SK-N-SH (cell line): ENCODE data around the gene GIMAP2. TPM values are rescaled to one million over a fixed set of nuclear protein-coding genes. Genes with fewer than 3 reads are reported as not detected.

Experiments used
- CTCF ChIA-PET: fragments of 300-600, 350-600 bp; formaldehyde crosslinking; extraction: SDS; loops from one replicate; lab custom pipeline; 2021; lab: Yijun Ruan, JAX
- POLR2A ChIA-PET: fragments of 350-600 bp; sonication (Branson Sonifier 250); formaldehyde crosslinking; extraction: SDS; loops from one replicate; lab custom pipeline; 2020; ENCODE audit warnings: antibody characterized with exemption, inconsistent platforms; lab: Yijun Ruan, JAX
- DNase-seq: peaks from one replicate; pipeline ENCODE4 v3.0.0; 2012
- H2AFZ ChIP-seq: fragments of 200-600 bp; sonication (generic); 2 replicates; pipeline ENCODE4 v1.8.1; 2016; ENCODE audit warnings: antibody characterized with exemption, mild to moderate bottlenecking, low read depth
- H3F3A ChIP-seq: fragments of 200-600 bp; sonication (generic); replicated peaks from 2 replicates; pipeline ENCODE3; 2016; ENCODE audit warnings: antibody characterized with exemption, mild to moderate bottlenecking; ENCODE audit not compliant: insufficient read depth
- H3K27ac ChIP-seq, 2 experiments: fragments of 200-500 bp in 1 of 2; fragments of 200-600 bp in 1 of 2; sonication (Bioruptor generic) in 1 of 2; sonication (generic), shearing (Covaris generic) in 1 of 2; 2 replicates each; pipeline versions ENCODE4 v1.5.1 to v1.6.1; 2014 to 2016; ENCODE audit warnings: low read depth in 2 of 2, inconsistent platforms in 1 of 2, low read length in 1 of 2, mild to moderate bottlenecking in 1 of 2, mixed read lengths in 1 of 2
- H3K27me3 ChIP-seq: fragments of 200-600 bp; sonication (generic), shearing (Covaris generic); 2 replicates; pipeline ENCODE4 v1.6.1; 2016; ENCODE audit warnings: mixed run types; ENCODE audit not compliant: insufficient read depth
- H3K36me3 ChIP-seq, 2 experiments: fragments of 200-500 bp in 1 of 2; fragments of 200-600 bp in 1 of 2; sonication (Bioruptor generic) in 1 of 2; sonication (generic) in 1 of 2; replicated peaks in 1 of 2; 2 replicates each; pipeline versions ENCODE3 to v1.5.1; 2014 to 2016; ENCODE audit warnings: low read length in 1 of 2, mild to moderate bottlenecking in 1 of 2; ENCODE audit not compliant: insufficient read depth in 2 of 2, control insufficient read depth in 1 of 2
- H3K4me1 ChIP-seq, 2 experiments: fragments of 200-500 bp in 1 of 2; fragments of 200-600 bp in 1 of 2; sonication (Bioruptor generic) in 1 of 2; sonication (generic), shearing (Covaris generic) in 1 of 2; 2 replicates each; pipeline versions ENCODE4 v1.5.1 to v1.6.1; 2014 to 2016; ENCODE audit warnings: low read depth in 1 of 2, low read length in 1 of 2, mixed run types in 1 of 2; ENCODE audit not compliant: insufficient read depth in 2 of 2, control insufficient read depth in 1 of 2
- H3K4me2 ChIP-seq: fragments of 200-600 bp; sonication (generic), shearing (Covaris generic); 2 replicates; pipeline ENCODE4 v1.6.1; 2017; ENCODE audit warnings: mixed run types
- H3K4me3 ChIP-seq, 2 experiments: fragments of 200-500 bp in 1 of 2; fragments of 200-600 bp in 1 of 2; sonication (Bioruptor generic) in 1 of 2; sonication (generic), shearing (Covaris generic) in 1 of 2; 2 replicates each; pipeline versions ENCODE4 v1.5.1 to v1.8.1; 2014 to 2016; ENCODE audit warnings: low read depth in 2 of 2, inconsistent platforms in 1 of 2, low read length in 1 of 2, mild to moderate bottlenecking in 1 of 2, mixed read lengths in 1 of 2, moderate library complexity in 1 of 2
- H3K79me2 ChIP-seq: fragments of 200-600 bp; sonication (generic); 2 replicates; pipeline ENCODE4 v1.8.1; 2017; ENCODE audit warnings: mild to moderate bottlenecking; ENCODE audit not compliant: insufficient read depth
- H3K9ac ChIP-seq: fragments of 200-600 bp; sonication (generic); 2 replicates; pipeline ENCODE4 v1.6.1; 2017; ENCODE audit warnings: mixed run types
- H3K9me2 ChIP-seq: fragments of 200-600 bp; sonication (generic); 2 replicates; pipeline ENCODE4 v1.6.1; 2017; ENCODE audit warnings: mixed run types
- H3K9me3 ChIP-seq: fragments of 200-600 bp; sonication (generic); 2 replicates; pipeline ENCODE4 v1.6.1; 2017; ENCODE audit warnings: mixed run types, mild to moderate bottlenecking, moderate library complexity
- H4K20me1 ChIP-seq: fragments of 200-600 bp; sonication (generic); 2 replicates; pipeline ENCODE4 v1.6.1; 2017; ENCODE audit warnings: mild to moderate bottlenecking, mixed run types; ENCODE audit not compliant: insufficient read depth
- EP300 ChIP-seq, 2 experiments: IDR thresholded peaks; 2 replicates each; pipeline versions ENCODE4 v1.4.0 to v1.6.1; 2012; ENCODE audit warnings: borderline replicate concordance in 1 of 2, low read depth in 1 of 2, low read length in 1 of 2
- EZH2phosphoT487 ChIP-seq: fragments of 200-600 bp; sonication (generic); IDR thresholded peaks from 2 replicates; pipeline ENCODE4 v1.6.1; 2017; ENCODE audit warnings: low read depth, mixed run types, mild to moderate bottlenecking, antibody characterized with exemption, moderate library complexity, borderline replicate concordance
- FOXJ3 ChIP-seq: sonication (generic); formaldehyde crosslinking; IDR thresholded peaks from 2 replicates; pipeline ENCODE4 v1.5.1; 2020; ENCODE audit warnings: mild to moderate bottlenecking, missing genetic modification reagents
- FOXM1 ChIP-seq: IDR thresholded peaks from 2 replicates; pipeline ENCODE4 v1.4.0; 2012; ENCODE audit warnings: low read depth, mild to moderate bottlenecking
- GABPA ChIP-seq: IDR thresholded peaks from 2 replicates; pipeline ENCODE4 v1.4.0; 2012; ENCODE audit warnings: low read depth, mild to moderate bottlenecking
- MEF2A ChIP-seq: IDR thresholded peaks from 2 replicates; pipeline ENCODE4 v1.4.0; 2012; ENCODE audit warnings: low read depth, borderline replicate concordance
- NRF1 ChIP-seq: IDR thresholded peaks from 2 replicates; pipeline ENCODE4 v1.6.1; 2012; ENCODE audit warnings: low read depth, mild to moderate bottlenecking, low read length
- POLR2AphosphoS5 ChIP-seq: IDR thresholded peaks from 2 replicates; pipeline ENCODE4 v1.6.1; 2012; ENCODE audit warnings: low read depth, low read length
- RCOR1 ChIP-seq: fragments of 150-350 bp; IDR thresholded peaks from 2 replicates; pipeline ENCODE4 v1.6.1; 2017; ENCODE audit warnings: antibody characterized with exemption, low read length
- SMC3 ChIP-seq: IDR thresholded peaks from 2 replicates; pipeline ENCODE4 v1.6.1; 2012; ENCODE audit warnings: low read depth, low read length, improper control_type of control experiment
- TAF1 ChIP-seq: IDR thresholded peaks from 2 replicates; pipeline ENCODE4 v1.6.1; 2012; ENCODE audit warnings: low read depth, mild to moderate bottlenecking, low read length, moderate library complexity, borderline replicate concordance
- TEAD4 ChIP-seq: IDR thresholded peaks from 2 replicates; pipeline ENCODE4 v1.4.0; 2012; ENCODE audit warnings: mild to moderate bottlenecking, borderline replicate concordance; ENCODE audit not compliant: insufficient read depth
- YY1 ChIP-seq: IDR thresholded peaks from 2 replicates; pipeline ENCODE4 v1.4.0; 2012; ENCODE audit warnings: low read depth, mild to moderate bottlenecking
- WGBS: methylation state at CpG from one replicate; pipeline ENCODE4 v1.1.6; 2017; ENCODE audit warnings: low lambda C conversion rate; 5-methylcytosine and 5-hydroxymethylcytosine counted together
- polyA plus RNA-seq, 3 experiments: library from polyadenylated mRNA; depleted of rRNA; stranded (reverse); fragments of >200 nt; gene quantifications; 2 replicates each; pipeline ENCODE4 v1.2.3, GENCODE V29; 2012
- TF ChIP-seq, protein P1 (sequence below): IDR thresholded peaks from 2 replicates; pipeline ENCODE4; 2012
- TF ChIP-seq, protein P2 (sequence below): IDR thresholded peaks from 2 replicates; pipeline ENCODE4 v1.4.0; 2012; ENCODE audit warnings: low read depth, borderline replicate concordance
- TF ChIP-seq, protein P3 (sequence below): IDR thresholded peaks from 2 replicates; pipeline ENCODE4 v1.4.0; 2012; ENCODE audit warnings: low read depth, borderline replicate concordance

GIMAP2 gene
- polyA plus RNA-seq, 1 of the 3 experiments (the other 2 are of a cell fraction), result 4.1 TPM

DNA sequence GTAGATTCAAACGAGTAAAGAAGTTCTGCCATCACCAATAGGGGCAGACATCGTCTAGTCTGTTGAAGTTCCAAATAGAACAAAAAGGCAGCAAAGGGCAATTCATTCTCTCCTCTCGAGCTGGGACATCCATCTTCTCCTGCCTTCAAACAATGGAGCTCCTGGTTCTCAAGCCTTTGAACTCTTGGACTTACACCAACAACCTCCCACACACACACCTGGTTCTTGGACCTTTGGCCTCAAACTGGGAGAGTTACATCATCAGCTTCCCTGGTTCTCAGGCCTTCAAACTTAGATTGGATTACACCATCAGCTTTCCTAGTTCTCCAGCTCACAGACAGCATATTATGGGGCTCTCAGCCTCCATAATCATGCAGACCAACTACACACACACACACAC is 41.9 kb downstream of the GIMAP2 start:
- CTCF ChIA-PET, result no interaction called here

DNA sequence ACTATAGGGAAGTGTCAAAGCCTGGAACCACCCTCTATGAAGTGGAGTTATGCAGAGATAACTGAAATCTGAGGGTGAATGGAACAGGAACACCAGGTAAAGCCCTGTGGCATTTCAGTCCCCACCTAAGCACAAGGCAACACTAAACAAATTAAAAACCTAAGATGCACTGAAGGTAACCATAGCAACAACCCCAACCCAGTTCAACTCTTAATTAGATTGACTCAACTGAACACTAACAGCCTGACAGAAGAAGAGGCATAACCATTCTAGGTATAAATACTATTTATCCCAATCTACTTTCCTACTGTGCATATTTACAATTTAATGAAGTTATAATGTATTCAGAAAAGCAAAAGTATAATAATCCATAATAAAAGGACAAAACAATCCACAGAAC is 42.5 kb downstream of the GIMAP2 start:
- no peak overlapping the region for H3K4me2 ChIP-seq
- DNase-seq, result no peak
- no peaks in the 10 kb centered on the region for H3K79me2 ChIP-seq
- H3K4me1 ChIP-seq, result no peaks in the 10 kb centered on the region
- no peaks in the 10 kb centered on the region for H4K20me1 ChIP-seq
- CTCF ChIA-PET, result no interaction called here
- TF ChIP-seq MEF2A (no peak), RCOR1 (no peak), EZH2phosphoT487 (no peak), FOXM1 (no peak), POLR2AphosphoS5 (no peak), TEAD4 (no peak), SMC3 (no peak), GABPA (no peak), YY1 (no peak), EP300 (IDR thresholded peaks at IDR 0.05; ENCODE audit: borderline replicate concordance in 1 of 2, low read depth in 1 of 2, low read length in 1 of 2) (no peak), FOXJ3 (no peak), TAF1 (no peak)
- TF ChIP-seq, protein P1, sequence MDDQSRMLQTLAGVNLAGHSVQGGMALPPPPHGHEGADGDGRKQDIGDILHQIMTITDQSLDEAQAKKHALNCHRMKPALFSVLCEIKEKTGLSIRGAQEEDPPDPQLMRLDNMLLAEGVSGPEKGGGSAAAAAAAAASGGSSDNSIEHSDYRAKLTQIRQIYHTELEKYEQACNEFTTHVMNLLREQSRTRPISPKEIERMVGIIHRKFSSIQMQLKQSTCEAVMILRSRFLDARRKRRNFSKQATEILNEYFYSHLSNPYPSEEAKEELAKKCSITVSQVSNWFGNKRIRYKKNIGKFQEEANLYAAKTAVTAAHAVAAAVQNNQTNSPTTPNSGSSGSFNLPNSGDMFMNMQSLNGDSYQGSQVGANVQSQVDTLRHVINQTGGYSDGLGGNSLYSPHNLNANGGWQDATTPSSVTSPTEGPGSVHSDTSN, result no peak
- TF ChIP-seq, protein P2, sequence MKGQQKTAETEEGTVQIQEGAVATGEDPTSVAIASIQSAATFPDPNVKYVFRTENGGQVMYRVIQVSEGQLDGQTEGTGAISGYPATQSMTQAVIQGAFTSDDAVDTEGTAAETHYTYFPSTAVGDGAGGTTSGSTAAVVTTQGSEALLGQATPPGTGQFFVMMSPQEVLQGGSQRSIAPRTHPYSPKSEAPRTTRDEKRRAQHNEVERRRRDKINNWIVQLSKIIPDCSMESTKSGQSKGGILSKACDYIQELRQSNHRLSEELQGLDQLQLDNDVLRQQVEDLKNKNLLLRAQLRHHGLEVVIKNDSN, result no peak
- TF ChIP-seq, protein P3, sequence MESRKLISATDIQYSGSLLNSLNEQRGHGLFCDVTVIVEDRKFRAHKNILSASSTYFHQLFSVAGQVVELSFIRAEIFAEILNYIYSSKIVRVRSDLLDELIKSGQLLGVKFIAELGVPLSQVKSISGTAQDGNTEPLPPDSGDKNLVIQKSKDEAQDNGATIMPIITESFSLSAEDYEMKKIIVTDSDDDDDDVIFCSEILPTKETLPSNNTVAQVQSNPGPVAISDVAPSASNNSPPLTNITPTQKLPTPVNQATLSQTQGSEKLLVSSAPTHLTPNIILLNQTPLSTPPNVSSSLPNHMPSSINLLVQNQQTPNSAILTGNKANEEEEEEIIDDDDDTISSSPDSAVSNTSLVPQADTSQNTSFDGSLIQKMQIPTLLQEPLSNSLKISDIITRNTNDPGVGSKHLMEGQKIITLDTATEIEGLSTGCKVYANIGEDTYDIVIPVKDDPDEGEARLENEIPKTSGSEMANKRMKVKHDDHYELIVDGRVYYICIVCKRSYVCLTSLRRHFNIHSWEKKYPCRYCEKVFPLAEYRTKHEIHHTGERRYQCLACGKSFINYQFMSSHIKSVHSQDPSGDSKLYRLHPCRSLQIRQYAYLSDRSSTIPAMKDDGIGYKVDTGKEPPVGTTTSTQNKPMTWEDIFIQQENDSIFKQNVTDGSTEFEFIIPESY, result no peak
- TF ChIP-seq, all 33 proteins: peak for 0
- Histone ChIP-seq H3K9me3 (no peaks in the 10 kb centered on the region; the same call in 1 of the 2 replicates), H3K36me3 (no peaks in the 10 kb centered on the region), H3K9ac (no peak overlapping the region), H3K27me3 (no peaks in the 10 kb centered on the region; the same call in 1 of the 2 replicates), H3F3A (no peaks in the 10 kb centered on the region), H3K9me2 (no peaks in the 10 kb centered on the region), H2AFZ (no peak overlapping the region), H3K4me3 (no peak overlapping the region), H3K27ac (no peak overlapping the region)
- POLR2A ChIA-PET, result no interaction called here

More for the DNA sequence above, 41.9 kb downstream of the GIMAP2 start:
- Histone ChIP-seq H3K4me2 (no peak overlapping the region), H3K36me3 (no peaks in the 10 kb centered on the region), H3K27me3 (no peaks in the 10 kb centered on the region; the same call in 1 of the 2 replicates), H3K9ac (no peak overlapping the region), H3F3A (no peaks in the 10 kb centered on the region), H3K27ac (no peak overlapping the region), H3K4me3 (no peak overlapping the region), H4K20me1 (no peaks in the 10 kb centered on the region), H3K4me1 (no peaks in the 10 kb centered on the region), H3K79me2 (no peaks in the 10 kb centered on the region), H3K9me2 (no peaks in the 10 kb centered on the region), H3K9me3 (no peaks in the 10 kb centered on the region; the same call in 1 of the 2 replicates), H2AFZ (no peak overlapping the region)
- TF ChIP-seq GABPA (no peak), FOXM1 (no peak), NRF1 (no peak)
- 3% methylated on average over 3 of the region's 3 CpGs for WGBS
- POLR2A ChIA-PET, result no interaction called here
- DNase-seq, result no peak
